Gastrocnemius medialis (tissue), 4 donors: ENCODE results near the gene EGFR.

ENCODE experiments used
- CTCF ChIP-seq, 5 experiments: fragments of 450-650 bp in 3 of 5; fragments of 200-600 bp in 2 of 5; sonication (generic) in 2 of 5; IDR thresholded peaks in 4 of 5; conservative IDR thresholded peaks in 1 of 5; 1 replicate in 4 of 5; 2 replicates in 1 of 5; pipeline ENCODE4 v1.5.1; 2016 to 2019; ENCODE audit warnings: antibody characterized with exemption in 5 of 5, mild to moderate bottlenecking in 3 of 5, moderate library complexity in 3 of 5
- POLR2A ChIP-seq, 2 donors: fragments of 450-650 bp; IDR thresholded peaks; one replicate each; pipeline ENCODE4 v1.6.1; 2017; ENCODE audit warnings: antibody characterized with exemption in 2 of 2, mild to moderate bottlenecking in 2 of 2, moderate library complexity in 2 of 2

- TF ChIP-seq POLR2A (IDR thresholded peaks at IDR 0.05) = no peak
- TF ChIP-seq CTCF (IDR thresholded peaks at IDR 0.05 in 4 of 5, conservative IDR thresholded peaks at IDR 0.05 in 1 of 5) = no peak
Observed at GRCh38 chr7:55119571-55119970, 100.8 kb downstream of the EGFR start.
